HG02798 (cell line): Measurements from ENCODE around the gene HAS3.
"Not testable (repeated sequence)": the region's sequence is repeated elsewhere in the genome, so short reads cannot be mapped to it uniquely, and the experiment has no call there.

ENCODE experiments used
- ATAC-seq: cut with Tn5 transposase; IDR thresholded peaks from one replicate; pipeline ENCODE4 v1.9.1; 2021; ENCODE audit warnings: mild to moderate bottlenecking; ENCODE audit not compliant: unreplicated experiment, poor library complexity

HAS3 gene

GRCh38 chr16:69105501-69106361 is at the start of gene HAS3:
HAS3 (plus strand) TSS chr16:69105653; CDS start chr16:69109396, 3,743 bp downstream.
- no peak for ATAC-seq

GRCh38 chr16:69055980-69056379 is 49.5 kb upstream of the HAS3 start:
- no peak for ATAC-seq

GRCh38 chr16:69056421-69056820 is 49.0 kb upstream of the HAS3 start:
- no peak for ATAC-seq

GRCh38 chr16:69057400-69058378 is 47.8 kb upstream of the HAS3 start:
- no peak for ATAC-seq

GRCh38 chr16:69063491-69063890 is 42.0 kb upstream of the HAS3 start:
- ATAC-seq, result not testable (repeated sequence)

GRCh38 chr16:69064124-69064763 is 41.2 kb upstream of the HAS3 start:
- no peak for ATAC-seq

GRCh38 chr16:69064764-69065313 is 40.6 kb upstream of the HAS3 start:
- no peak for ATAC-seq

GRCh38 chr16:69069504-69069903 is 35.9 kb upstream of the HAS3 start:
- no peak for ATAC-seq

- ATAC-seq, result no peak
Measured at GRCh38 chr16:69071036-69071435, 34.4 kb upstream of the HAS3 start.

GRCh38 chr16:69072640-69072974 is 32.8 kb upstream of the HAS3 start:
- no peak for ATAC-seq

GRCh38 chr16:69073181-69073702 is 32.2 kb upstream of the HAS3 start:
- no peak for ATAC-seq

- ATAC-seq, result no peak
Measured at GRCh38 chr16:69077251-69077650, 28.2 kb upstream of the HAS3 start.

GRCh38 chr16:69078073-69078472 is 27.4 kb upstream of the HAS3 start:
- ATAC-seq, result no peak

- no peak for ATAC-seq
Measured at GRCh38 chr16:69079697-69080096, 25.8 kb upstream of the HAS3 start.

GRCh38 chr16:69083306-69083941 is 22.0 kb upstream of the HAS3 start:
- ATAC-seq, result no peak

GRCh38 chr16:69084289-69084688 is 21.2 kb upstream of the HAS3 start:
- no peak for ATAC-seq

GRCh38 chr16:69085032-69085695 is 20.3 kb upstream of the HAS3 start:
- ATAC-seq, result no peak

- ATAC-seq, result no peak
Measured at GRCh38 chr16:69087161-69087581, 18.3 kb upstream of the HAS3 start.

GRCh38 chr16:69088684-69089083 is 16.8 kb upstream of the HAS3 start:
- no peak for ATAC-seq
